IMR-90 (cell line): ENCODE results near the gene ABCA5.

ENCODE experiments used
- BHLHE40 ChIP-seq: fragments of 150-350 bp; IDR thresholded peaks from 2 replicates; pipeline ENCODE4 v1.6.1; 2016; ENCODE audit warnings: mild to moderate bottlenecking, low read depth, low read length
- CTCF ChIP-seq: conservative IDR thresholded peaks from 2 replicates; pipeline ENCODE4 v1.5.1; 2012; ENCODE audit warnings: mild to moderate bottlenecking, low read depth, low read length, improper control_type of control experiment
- MXI1 ChIP-seq: IDR thresholded peaks from 2 replicates; pipeline ENCODE4 v1.6.1; 2012; ENCODE audit warnings: low read depth, mild to moderate bottlenecking, low read length, moderate library complexity, borderline replicate concordance
- NFE2L2 ChIP-seq: fragments of 150-350 bp; IDR thresholded peaks from 2 replicates; pipeline ENCODE4 v1.6.1; 2016; ENCODE audit warnings: low read depth, mild to moderate bottlenecking, low read length
- POLR2A ChIP-seq: IDR thresholded peaks from 2 replicates; pipeline ENCODE4 v1.6.1; 2012; ENCODE audit warnings: mild to moderate bottlenecking, low read depth, low read length
- RCOR1 ChIP-seq: IDR thresholded peaks from 2 replicates; pipeline ENCODE4 v1.6.1; 2012; ENCODE audit warnings: mild to moderate bottlenecking, low read length, improper control_type of control experiment; ENCODE audit not compliant: insufficient replicate concordance
- SMC3 ChIP-seq: fragments of 150-350 bp; IDR thresholded peaks from 2 replicates; pipeline ENCODE4 v1.6.1; 2016; ENCODE audit warnings: low read depth, mild to moderate bottlenecking, antibody characterized with exemption, low read length, moderate library complexity

- TF ChIP-seq CTCF, result no peak
- TF ChIP-seq POLR2A, result no peak
- no peak for TF ChIP-seq MXI1
- TF ChIP-seq SMC3, result no peak
- TF ChIP-seq NFE2L2, result no peak
- TF ChIP-seq RCOR1, result no peak
- TF ChIP-seq BHLHE40, result no peak
These were observed 13.0 kb upstream of the ABCA5 start for GRCh38 chr17:69339937-69340336.
